ENCODE data around the gene PSMB7. TPM values are rescaled to one million over a fixed set of nuclear protein-coding genes. Genes with fewer than 3 reads are reported as not detected.

Gene PSMB7
- total RNA-seq, 1 donor from 2014 or later, result 114 TPM

DNA sequence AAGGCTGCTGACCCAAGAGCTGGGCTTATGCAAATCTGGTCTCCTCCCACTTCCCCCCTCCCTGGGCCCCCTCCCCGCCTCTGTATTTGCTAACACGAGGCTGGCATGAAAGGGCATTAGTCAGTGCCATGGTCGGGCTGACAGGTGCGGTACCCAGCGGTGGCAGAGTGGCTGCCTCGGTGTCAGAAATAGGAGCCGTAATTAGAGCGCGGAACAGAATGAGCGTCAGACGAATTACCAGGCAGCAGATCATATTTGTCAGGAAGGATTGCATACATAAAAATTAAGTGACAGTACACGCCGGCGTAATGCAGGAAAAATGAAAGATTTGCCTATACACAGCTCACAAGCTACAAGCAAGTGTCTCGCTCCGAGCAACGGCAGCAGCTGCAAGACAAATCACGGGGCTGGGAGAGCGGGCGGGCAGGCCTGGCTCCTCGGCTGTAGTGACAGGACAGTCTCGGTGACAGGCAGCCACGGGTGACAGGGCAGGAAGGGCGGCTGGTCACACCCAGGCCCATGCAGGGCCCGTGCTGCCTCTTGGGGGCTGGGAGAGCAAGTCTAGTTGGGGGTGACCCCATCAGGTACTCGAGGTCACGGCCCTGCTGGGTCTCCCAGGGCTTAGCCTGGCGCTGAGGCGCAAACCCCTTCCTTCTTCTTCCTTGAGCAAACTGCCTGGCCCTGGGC, 85.1 kb downstream of the PSMB7 start:
- no peak for DNase-seq (ENCODE audit: low spot score)

DNA sequence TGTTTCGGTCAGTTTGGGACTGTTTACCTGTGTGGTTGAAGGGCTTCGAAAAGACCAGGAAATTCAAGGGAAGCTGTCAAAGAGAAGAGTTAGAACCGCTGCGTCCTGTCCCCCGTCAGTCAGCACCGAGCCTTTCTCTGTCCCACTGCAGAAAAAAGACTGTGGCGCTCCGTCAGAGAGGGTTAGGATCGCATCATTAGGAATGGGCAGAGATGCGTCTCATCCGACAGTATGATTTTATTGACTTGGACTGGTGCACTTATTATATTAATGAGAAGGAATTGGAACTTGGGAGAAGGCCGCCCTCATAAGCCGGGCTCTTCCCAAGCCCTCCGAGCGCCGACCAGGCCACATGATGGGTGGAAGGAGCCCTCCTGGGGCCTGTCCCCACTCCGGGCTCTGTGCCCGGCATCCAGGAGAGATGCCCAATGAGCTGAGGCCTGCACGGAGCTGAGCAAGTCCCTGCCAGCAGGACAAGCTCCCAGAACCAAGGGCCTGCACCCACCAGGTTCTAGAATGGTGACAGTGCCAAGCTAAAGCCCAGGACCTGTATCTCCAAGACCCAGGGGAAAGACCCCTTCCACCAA, 85.9 kb downstream of the PSMB7 start:
- no peak for DNase-seq (ENCODE audit: low spot score)

DNA sequence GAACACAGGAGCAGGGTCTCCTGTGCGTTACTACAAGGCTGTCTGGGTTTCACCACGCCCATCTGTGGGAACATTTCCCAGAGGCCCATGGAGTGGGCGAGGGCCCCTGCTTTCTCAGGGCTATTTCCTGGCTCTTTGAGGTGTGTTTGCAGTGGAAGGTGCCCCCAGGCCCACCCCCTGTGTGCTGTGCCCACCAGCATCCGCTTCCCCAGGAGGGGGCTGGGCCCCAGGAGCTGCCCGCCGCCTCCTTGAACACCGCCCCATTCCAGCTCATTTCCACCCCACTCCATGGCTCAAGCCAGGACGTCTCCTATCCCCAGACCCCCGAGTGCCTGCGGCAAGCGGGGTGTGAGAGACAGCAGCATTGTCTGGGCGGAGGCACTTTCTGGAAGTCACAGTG, 87.0 kb downstream of the PSMB7 start:
- DNase-seq (ENCODE audit: low spot score), result no peak

DNA sequence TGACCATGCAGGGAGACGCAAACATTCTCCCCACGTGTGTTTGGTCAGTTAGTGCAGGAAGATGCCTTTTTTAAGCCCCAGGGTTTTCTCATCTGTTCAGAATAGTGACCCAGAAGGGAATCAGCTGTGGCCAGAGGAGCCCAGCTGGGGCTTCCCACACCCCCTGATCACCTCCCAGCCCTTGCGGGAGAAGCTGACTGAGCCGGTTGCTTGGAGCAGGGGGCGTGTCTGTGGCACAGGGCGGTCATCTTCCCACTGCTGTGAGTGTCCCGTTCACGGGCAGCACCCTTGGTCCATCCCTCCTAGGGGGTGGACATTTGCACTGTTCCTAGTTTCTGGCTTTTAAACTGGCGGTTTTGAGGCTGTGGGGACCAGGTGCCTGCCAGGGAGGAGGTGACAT, 87.8 kb downstream of the PSMB7 start:
- DNase-seq (ENCODE audit: low spot score), result no peak

DNA sequence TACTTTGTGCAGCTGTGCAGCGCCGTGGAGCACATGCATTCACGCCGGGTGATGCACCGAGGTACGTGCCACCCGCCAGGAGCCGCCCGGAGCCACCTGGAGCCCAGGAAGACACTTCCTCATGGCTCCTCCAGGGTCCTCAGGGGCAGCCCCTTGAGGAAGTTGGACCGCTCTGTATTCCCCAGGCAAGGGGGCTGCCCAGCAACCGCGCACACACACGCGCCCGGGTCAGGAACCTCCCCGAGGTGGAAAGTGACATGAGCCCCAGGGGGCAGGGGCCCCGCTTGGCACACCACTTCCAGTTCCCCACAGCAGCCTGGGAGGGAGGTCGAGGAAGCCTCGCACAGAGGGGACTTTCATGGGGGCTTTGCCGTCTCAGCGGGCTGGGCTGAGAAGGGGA, 88.9 kb downstream of the PSMB7 start:
- DNase-seq (ENCODE audit: low spot score), result no peak

DNA sequence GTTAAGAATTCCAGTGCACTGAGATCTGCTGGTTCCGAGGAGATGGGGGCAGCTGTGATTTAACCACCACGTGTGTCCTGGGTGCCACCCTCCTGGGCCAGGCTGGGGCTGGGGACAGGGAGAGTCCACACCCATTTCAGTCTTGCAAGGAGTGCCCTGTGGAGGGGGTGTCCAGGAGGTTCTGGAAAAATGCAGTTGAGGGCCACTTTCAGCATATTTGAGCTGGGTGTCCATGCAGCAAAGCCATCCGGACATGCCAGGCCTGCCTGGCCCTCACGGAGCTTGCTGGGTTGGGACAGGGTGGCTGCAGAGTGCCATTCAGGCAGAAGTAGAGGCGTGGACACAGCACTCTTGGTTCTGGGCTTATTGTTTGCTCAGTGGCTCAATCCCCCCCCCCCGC, 89.4 kb downstream of the PSMB7 start:
- DNase-seq (ENCODE audit: low spot score), result no peak

DNA sequence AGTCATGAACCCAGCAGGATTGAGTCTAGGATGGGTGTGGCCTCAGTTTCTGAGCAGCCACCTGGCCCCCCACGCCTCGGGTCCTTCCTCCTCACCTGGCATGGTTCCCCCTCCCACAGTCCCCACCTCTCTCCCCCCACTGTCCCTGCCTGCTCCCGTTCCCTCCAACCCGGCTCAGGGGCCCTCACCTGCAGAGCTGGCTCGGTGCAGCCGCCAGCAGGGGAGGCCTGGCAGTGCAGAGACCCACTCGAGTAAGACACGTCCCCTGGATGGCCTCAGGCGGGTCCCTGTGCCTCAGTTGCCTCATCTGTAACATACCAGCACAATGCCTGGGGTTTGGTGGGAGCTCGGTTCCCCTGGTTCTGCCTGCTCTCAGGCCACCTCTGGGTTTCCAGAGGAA, 91.3 kb downstream of the PSMB7 start:
- DNase-seq (ENCODE audit: low spot score), result no peak

DNA sequence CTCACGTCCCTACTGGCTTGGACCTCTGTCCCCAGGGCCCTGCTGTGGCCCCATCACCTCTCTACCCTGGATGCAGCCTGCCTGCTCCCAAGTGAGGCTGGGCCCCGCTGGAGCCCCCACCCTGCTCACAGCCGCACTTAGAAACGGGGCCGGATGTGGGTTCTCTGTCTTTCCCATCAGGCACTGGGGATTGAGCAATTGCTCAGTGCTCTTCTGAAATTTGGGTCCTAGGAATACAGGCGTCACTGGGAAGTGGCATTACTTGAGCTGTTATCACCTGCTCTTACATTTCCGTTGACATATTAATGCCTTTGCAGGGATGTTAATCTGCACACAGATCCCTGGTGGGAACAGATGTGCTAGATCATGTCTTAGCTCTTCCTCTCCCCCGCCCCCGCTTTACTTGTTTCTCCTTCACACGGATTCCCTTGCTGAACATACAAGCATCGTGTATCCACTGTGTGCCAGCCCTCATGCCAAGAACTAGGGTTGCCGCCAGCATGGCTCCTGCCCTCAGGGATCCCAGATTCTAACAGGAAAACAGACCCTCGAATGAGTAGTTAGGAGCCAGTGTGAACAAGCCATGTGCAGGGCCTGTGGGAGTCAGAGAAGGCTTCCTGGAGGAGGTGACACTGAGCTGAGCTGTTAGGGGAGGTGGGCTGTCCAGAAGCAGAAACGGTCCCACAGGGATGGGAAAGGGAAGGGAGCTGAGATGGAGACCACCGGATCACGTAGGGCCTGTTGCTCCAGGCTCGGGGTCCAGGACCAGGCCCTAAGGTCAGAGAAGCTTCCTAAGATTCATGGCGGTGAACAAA, 92.4 kb downstream of the PSMB7 start:
- no peak for DNase-seq (ENCODE audit: low spot score)

DNA sequence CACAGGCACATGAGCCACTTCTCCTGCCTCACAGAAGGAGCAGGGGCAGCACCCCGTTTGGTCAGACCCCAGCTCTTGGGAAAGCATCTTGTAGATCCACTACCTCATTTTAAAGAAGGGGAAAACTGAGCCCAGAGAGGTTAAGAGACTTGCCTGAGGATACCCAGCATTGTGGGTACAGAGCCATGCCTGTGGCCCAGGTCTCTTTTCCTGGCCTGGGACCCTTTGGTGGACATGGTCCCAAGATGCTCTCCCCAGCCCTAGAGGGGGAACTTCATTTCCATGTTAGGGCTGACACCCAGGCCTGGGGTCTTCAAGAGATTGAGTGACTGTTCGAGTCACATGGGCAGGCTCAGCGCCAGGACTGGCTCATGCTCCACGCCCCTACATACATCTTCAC, 93.3 kb downstream of the PSMB7 start:
- DNase-seq (ENCODE audit: low spot score), result no peak

DNA sequence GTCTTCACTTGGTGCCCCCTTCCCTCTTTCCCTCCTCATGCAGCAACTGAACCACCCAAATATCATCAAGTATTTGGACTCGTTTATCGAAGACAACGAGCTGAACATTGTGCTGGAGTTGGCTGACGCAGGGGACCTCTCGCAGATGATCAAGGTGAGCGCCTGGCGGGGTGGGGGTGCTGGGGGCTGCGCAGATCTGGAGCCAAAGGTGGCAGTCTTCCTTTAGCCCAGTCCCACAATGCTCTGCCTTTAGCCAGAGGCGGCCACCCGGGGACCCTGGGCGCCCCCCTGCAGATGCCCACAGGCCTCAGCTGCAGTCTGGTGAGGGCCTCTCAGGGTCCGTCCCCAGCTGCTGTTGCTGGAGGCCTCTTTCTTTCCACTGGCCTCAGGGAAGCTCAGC, 93.8 kb downstream of the PSMB7 start:
- DNase-seq (ENCODE audit: low spot score), result no peak

DNA sequence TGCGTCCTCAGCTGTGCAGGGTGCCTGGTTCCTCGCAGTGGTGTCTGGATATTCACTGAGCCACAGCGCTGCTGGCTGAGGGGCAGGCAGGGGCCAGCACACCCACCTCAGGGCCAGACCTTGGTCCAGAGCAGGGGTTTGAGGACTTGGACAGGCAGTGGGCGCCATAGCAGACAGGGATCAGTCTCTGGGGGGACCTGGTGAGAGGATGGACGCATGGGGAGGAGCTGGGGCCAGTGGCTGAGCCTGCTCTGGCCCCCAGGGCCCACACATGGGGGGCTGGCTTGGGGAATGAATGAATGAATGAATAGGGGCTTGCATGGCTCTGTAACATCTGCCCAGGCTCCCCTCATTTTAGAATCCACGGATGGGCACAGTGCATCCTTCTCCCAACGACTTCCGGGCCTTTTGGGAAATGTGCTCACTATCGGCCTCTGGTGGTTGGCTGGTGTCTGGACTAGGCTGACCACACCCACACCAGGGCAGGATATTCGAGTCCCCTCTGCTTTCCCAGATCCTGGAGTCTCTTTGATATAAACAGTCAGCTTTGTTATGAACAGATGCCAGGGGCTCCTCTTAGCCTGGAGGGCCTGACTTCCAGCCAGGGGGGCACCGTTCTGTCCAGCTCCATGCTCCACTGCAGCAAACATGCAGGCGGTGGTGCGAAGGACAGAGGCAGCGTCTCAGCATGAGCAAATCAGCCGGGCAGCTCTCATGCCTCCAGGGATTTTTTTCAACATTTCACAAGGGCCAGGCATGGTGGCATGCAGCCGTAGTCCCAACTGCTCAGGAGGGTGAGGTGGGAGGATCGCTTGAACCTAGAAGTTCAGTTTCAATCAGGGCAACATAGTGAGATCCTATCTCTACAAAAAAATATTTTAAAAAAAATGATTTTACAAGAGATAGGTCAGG, 94.9 kb downstream of the PSMB7 start:
- no peak for DNase-seq (ENCODE audit: low spot score)

DNA sequence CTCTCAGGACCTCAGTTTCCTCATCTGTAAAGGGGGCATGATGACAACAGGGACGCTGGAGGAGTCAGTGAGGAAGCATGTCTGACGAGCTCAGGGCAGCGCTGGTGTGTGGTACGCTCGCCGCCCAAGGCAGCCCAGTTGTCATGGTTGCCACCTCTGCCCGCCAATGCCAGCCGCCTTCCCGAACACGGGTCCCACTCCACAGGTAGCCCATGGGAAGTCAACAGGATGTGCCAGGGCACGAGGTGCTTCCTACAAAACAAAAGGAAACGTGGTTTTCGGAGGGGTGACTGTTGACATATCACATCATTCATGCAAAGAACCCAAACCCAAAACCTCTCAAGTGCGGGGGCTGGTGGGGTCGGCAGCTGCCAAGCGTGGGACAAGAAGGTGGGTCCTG, 99.4 kb downstream of the PSMB7 start:
- DNase-seq (ENCODE audit: low spot score), result no peak

DNA sequence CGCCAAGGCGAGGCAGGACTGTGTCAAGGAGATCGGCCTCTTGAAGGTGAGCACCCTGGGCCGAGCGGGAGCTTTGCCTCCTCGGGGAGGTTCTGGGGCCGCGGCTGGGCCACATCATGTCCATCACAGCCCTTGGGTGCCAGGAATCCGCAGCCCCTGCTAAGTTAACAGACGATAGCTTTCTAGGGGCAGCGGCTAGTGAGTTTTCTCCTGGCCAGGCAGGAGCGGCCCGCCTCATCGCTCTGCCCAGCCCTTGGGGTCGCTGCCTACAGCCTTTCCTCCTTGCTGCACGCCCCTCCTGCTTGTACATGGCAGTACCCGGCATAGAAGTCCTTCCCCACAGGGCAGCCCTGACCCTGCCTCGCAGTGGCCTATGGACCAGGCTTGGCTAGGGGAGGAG, 101.3 kb downstream of the PSMB7 start:
- DNase-seq (ENCODE audit: low spot score), result no peak

DNA sequence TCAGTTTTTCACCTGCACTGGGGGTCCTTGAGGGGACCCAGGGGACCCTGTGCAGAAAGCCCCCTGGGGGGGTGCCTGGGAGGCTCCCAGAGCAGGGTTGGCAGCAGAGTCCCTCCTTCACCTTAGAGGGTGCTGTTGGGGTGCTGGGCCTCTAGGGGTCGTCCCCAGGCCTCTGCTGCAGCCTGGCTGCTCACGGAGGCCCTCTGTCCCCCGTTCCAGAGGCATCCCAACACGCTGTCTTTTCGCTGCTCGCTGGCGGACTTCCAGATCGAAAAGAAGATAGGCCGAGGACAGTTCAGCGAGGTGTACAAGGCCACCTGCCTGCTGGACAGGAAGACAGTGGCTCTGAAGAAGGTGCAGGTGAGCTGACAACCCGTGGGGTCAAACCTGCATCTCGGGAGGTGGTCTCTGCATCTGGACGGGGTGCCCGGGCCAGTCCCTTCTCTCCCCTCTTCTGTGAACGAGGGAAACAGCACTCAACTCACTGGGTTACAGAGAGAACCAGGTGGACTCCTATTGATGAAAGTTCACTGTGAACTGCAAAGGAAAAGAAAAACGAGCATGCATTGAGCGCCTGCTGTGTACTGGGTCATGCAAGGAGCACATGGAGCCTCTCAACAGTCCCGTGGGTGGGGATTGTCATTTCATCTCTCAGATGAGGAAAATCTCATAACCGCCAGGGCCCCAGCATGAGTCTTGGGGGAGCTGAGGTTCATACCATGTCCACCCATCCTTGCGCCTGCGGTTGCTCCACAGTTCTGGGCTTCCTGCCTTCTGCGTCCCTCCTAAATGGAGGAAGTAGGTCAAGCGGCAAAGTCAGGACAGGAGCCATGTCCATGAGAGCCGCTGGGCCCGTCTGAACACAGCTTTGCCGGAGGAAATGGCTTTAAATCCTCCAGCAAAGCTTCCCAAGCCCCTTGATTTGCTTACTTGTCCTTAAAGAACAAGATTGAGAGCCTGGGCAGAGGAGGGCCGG, 102.7 kb downstream of the PSMB7 start:
- no peak for DNase-seq (ENCODE audit: low spot score)

DNA sequence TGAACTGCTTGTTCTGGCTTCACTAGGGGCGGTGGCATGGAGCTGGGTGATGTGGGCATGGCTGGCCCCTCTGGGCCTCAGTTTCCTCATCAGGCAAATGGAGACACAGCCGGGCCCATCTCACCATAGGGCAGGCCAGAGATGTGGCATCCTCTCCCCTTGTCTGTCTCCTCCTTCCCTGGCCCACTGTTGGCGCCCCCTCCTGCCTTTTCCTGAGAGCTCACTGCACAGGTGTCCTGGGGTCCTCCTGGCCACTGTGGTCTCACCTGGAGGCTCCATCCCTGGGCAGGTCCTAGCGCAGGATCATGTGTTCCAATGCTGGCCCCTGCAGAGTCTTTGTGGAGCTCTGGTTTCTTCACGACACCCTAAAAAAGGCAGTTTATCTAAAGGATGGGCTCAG, 104.0 kb downstream of the PSMB7 start:
- no peak for DNase-seq (ENCODE audit: low spot score)

DNA sequence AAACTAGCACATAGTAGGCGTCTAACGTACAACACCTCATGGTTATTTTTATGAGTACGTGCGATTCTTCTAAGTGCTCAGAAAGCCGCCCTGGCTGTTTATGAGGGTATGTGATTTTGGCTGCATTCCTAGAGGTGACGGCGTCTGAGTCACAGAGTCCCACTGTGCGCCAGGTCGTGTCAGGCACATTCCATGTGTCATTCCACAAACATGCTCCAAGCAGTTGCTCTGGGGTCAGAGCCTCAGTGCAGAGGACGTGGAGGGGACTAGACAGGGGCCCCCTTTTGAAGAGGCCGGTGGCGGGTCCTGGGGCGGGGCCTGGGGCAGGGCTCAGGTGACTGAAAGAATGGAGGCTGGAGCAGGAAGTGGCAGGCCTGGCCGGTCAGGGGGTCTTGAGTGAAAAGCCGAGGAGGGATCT, 105.6 kb downstream of the PSMB7 start:
- no peak for DNase-seq (ENCODE audit: low spot score)

DNA sequence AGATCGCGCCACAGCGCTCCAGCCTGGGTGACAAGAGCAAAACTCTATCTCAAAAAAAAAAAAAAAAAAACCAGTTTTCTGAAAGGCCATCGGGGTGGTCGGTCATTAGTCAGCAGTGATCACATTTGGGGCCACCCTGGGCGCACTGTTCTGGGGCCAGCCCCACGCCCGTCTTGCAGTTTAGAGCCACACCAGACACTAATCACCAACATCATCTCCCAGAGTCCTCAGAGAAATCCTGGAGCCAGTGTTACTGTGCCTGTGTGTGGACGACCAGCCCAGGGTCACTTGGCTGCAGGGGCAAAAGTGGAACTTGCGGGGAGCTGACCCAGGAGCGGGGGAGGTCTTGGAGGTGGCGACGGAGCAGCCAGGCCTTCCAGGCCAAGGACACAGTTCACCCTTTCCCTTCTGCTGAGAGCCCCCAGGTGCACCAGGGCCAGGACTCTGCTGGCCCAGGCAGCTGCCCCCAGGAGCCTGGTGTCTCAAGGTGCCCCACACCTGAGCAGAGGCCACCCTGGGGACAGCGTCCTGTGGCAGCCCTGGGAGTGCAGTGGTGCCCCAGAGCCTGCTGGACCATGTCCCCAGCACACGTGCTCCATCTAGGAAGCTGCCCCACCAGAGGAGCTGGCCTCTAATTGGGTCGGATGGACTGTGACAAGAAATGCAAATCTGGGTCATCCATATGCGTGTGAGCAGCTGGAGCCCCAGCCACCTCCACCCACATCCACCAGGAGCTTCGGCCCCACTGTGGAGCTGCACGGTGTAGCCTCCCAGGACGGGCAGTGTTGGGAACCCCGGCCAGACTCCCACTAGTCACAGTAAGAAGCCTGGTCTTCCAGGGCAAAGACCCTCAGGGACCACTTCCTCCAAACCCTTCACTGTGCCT, 106.4 kb downstream of the PSMB7 start:
- no peak for DNase-seq (ENCODE audit: low spot score)

DNA sequence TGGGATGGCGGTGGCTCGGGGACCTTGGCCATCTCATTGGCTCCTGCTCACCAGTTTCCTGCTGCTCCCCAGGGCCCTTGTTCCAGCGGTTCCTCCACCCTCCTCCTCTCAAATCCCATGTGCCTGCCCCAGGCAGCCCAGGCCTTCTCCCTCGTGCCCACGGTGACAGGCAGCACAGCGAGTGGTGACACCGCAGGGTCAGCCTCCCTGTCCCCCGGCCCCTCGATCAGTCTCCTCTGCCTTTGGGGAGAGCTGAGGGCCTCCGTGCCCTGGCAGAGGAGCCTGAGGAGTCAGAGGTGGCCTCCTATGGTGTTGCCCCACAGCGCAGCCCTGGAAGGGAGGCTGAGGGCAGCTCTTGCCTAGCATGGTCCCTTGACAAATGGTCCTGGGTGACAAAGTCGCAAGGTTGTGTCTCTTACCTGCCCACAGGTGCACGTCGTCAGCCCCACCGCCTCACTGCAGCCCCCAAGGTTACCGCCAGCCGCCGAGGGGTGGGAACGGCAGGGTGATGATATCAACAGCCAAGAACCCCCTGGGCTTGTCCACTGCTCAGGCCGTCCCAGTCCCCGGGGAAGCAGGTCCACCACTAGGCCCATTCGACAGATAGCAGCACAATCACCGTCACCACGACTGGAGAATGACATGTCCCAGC, 107.7 kb downstream of the PSMB7 start:
- DNase-seq (ENCODE audit: low spot score), result no peak

All from mesenteric fat pad (tissue), 1 donor.